Measurements from ENCODE around the gene UBQLN4. TPM values are rescaled to one million over a fixed set of nuclear protein-coding genes. Genes with fewer than 3 reads are reported as not detected.
A peak's percentile ranks its signal among the peaks of the same experiment; 100 is the strongest.

Gene UBQLN4
- total RNA-seq, 2 experiments from 2014 or later: 33.2 to 37.1 TPM

DNA sequence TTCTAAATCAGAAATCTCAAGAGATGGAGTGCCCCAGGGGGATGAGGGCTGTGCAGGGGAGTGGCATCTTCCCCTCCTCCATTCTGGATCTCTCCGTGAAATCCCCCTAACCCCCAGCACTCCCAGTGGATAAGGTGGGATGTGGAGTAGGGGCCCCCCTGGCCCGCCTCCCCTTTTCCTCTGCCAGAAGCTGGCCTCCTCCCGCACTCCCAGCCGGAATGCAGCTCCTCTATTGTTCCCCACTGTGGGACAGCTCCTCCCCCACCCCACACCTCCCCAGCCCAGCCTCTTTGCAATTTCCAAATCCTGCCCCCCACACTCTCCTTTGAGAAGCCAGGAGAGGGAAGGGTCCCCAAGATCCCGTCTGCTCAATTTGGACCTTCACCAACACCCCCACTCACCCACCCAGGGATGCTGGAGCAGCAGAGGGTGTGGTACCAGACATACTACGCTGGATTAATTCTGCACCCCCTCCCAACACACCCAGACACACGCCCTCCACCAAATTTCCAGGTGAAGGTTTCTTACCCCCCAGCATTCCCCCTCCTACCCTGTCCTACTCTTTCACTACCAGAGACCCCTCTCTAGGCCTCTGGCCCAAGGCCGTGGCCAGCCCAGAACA lies 26.8 kb upstream of the UBQLN4 start:
- Histone ChIP-seq H3K9me2 (ENCODE audit: insufficient read depth, low read length) (no peaks in the 10 kb centered on the region), H3K36me3 (ENCODE audit: insufficient read depth, low read length) (no peaks in the 10 kb centered on the region), H3K27ac (ENCODE audit: low read depth, low read length, poor library complexity, severe bottlenecking) (no peak overlapping the region), H2AFZ (ENCODE audit: low read length) (no peak overlapping the region), H3K9me3 (ENCODE audit: low read length) (no peaks in the 10 kb centered on the region), H3K4me1 (ENCODE audit: insufficient read depth, low read length, poor library complexity, severe bottlenecking) (peaks cover 40% of the 10 kb centered on the region), H3K4me2 (ENCODE audit: low read length) (peak overlapping the region; percentile 98), H3K79me2 (ENCODE audit: insufficient read depth, low read depth, low read length) (0 out of 2 replicates have a peak, but pooled peaks cover 1% of the 10 kb centered on the region), H3K4me3 (ENCODE audit: low read depth, low read length, poor library complexity, severe bottlenecking) (peak overlapping the region; percentile 94), H4K20me1 (ENCODE audit: insufficient read depth, low read length) (no peaks in the 10 kb centered on the region)
- DNase-seq (ENCODE audit: low spot score): no peak
- intact Hi-C loops (cut with micrococcal nuclease; ENCODE audit: unreplicated experiment): no loop called here
- BruUV-seq (replicated peaks): no TSS peak
- TF ChIP-seq, protein P1, sequence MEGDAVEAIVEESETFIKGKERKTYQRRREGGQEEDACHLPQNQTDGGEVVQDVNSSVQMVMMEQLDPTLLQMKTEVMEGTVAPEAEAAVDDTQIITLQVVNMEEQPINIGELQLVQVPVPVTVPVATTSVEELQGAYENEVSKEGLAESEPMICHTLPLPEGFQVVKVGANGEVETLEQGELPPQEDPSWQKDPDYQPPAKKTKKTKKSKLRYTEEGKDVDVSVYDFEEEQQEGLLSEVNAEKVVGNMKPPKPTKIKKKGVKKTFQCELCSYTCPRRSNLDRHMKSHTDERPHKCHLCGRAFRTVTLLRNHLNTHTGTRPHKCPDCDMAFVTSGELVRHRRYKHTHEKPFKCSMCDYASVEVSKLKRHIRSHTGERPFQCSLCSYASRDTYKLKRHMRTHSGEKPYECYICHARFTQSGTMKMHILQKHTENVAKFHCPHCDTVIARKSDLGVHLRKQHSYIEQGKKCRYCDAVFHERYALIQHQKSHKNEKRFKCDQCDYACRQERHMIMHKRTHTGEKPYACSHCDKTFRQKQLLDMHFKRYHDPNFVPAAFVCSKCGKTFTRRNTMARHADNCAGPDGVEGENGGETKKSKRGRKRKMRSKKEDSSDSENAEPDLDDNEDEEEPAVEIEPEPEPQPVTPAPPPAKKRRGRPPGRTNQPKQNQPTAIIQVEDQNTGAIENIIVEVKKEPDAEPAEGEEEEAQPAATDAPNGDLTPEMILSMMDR (conservative IDR thresholded peaks at IDR 0.05; ENCODE audit: low read length): no peak
- TF ChIP-seq EZH2phosphoT487 (IDR thresholded peaks at IDR 0.05; ENCODE audit: borderline replicate concordance, low read depth, low read length): no peak
- ChIA-PET CTCF (ENCODE audit: unreplicated experiment) (no interaction called here), POLR2A (no interaction called here)

DNA sequence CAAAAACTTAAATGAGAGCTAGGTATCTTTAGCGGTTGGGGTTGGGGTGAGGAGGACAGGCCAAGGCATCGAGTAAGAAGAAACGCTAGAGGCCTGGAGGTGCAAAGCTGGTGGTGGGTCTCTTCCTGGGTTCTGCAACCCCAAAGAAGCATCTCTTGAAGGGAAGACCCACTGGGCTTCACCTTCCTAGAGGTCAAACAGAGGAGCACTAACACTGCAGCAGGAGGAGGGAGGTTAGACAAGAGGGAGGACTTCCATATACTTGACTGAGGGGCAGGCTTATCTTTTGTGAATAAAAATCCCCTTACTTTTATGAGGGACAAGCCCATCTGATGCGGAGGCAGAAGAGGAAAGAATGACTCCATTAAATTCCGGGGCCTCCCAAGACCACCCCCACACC lies 26.2 kb upstream of the UBQLN4 start:
- no peak overlapping the region for H3K4me2 ChIP-seq (ENCODE audit: low read length)
- no peak overlapping the region for H3K4me3 ChIP-seq (ENCODE audit: low read depth, low read length, poor library complexity, severe bottlenecking)
- no peaks in the 10 kb centered on the region for H4K20me1 ChIP-seq (ENCODE audit: insufficient read depth, low read length)
- TF ChIP-seq EZH2phosphoT487 (IDR thresholded peaks at IDR 0.05; ENCODE audit: borderline replicate concordance, low read depth, low read length): no peak
- TF ChIP-seq, protein P1 (conservative IDR thresholded peaks at IDR 0.05; ENCODE audit: low read length): no peak
- no peaks in the 10 kb centered on the region for H3K36me3 ChIP-seq (ENCODE audit: insufficient read depth, low read length)
- intact Hi-C loops (cut with micrococcal nuclease; ENCODE audit: unreplicated experiment): no loop called here
- BruUV-seq (replicated peaks): no TSS peak
- H3K9me3 ChIP-seq (ENCODE audit: low read length): no peaks in the 10 kb centered on the region
- peaks cover 44% of the 10 kb centered on the region for H3K4me1 ChIP-seq (ENCODE audit: insufficient read depth, low read length, poor library complexity, severe bottlenecking)
- H3K79me2 ChIP-seq (ENCODE audit: insufficient read depth, low read depth, low read length): 0 out of 2 replicates have a peak, but pooled peaks cover 3% of the 10 kb centered on the region
- ChIA-PET CTCF (ENCODE audit: unreplicated experiment) (no interaction called here), POLR2A (no interaction called here)
- H2AFZ ChIP-seq (ENCODE audit: low read length): no peak overlapping the region
- no peak for DNase-seq (ENCODE audit: low spot score)
- no peak overlapping the region for H3K27ac ChIP-seq (ENCODE audit: low read depth, low read length, poor library complexity, severe bottlenecking)
- no peaks in the 10 kb centered on the region for H3K9me2 ChIP-seq (ENCODE audit: insufficient read depth, low read length)

DNA sequence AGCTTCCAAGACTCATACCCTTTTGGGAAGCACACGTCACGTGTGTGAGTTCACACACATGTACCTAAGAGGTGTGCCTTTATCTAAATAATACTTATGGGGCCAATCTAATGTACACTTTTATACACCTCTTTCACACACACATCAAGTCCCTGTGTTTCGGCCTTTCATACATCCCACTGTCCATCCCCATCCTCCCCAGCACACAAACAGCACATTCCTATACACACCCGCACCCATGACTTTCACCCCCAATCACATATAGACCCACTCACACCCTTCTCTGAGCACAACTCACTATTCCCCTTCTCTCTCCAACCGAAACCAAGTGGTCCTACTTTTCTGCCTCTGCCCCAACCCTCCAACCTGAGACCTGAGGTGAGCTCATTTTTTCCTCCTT lies 25.1 kb upstream of the UBQLN4 start:
- no peaks in the 10 kb centered on the region for H3K9me2 ChIP-seq (ENCODE audit: insufficient read depth, low read length)
- H2AFZ ChIP-seq (ENCODE audit: low read length): no peak overlapping the region
- ChIA-PET POLR2A (no interaction called here), CTCF (ENCODE audit: unreplicated experiment) (no interaction called here)
- peaks cover 39% of the 10 kb centered on the region for H3K4me1 ChIP-seq (ENCODE audit: insufficient read depth, low read length, poor library complexity, severe bottlenecking)
- no TSS peak for BruUV-seq (replicated peaks)
- no peak overlapping the region for H3K4me3 ChIP-seq (ENCODE audit: low read depth, low read length, poor library complexity, severe bottlenecking)
- H3K36me3 ChIP-seq (ENCODE audit: insufficient read depth, low read length): no peaks in the 10 kb centered on the region
- H3K27ac ChIP-seq (ENCODE audit: low read depth, low read length, poor library complexity, severe bottlenecking): no peak overlapping the region
- TF ChIP-seq, protein P1 (conservative IDR thresholded peaks at IDR 0.05; ENCODE audit: low read length): no peak
- no peak for TF ChIP-seq EZH2phosphoT487 (IDR thresholded peaks at IDR 0.05; ENCODE audit: borderline replicate concordance, low read depth, low read length)
- no peaks in the 10 kb centered on the region for H3K9me3 ChIP-seq (ENCODE audit: low read length)
- DNase-seq (ENCODE audit: low spot score): no peak
- intact Hi-C loops (cut with micrococcal nuclease; ENCODE audit: unreplicated experiment): no loop called here
- no peaks in the 10 kb centered on the region for H4K20me1 ChIP-seq (ENCODE audit: insufficient read depth, low read length)
- no peak overlapping the region for H3K4me2 ChIP-seq (ENCODE audit: low read length)
- 0 out of 2 replicates have a peak, but pooled peaks cover 3% of the 10 kb centered on the region for H3K79me2 ChIP-seq (ENCODE audit: insufficient read depth, low read depth, low read length)
